Nephron progenitor cell (in vitro differentiated cells): ENCODE results near the gene CPHXL2.
A peak's percentile ranks its signal among the peaks of the same experiment; 100 is the strongest.

Experiments used
- DNase-seq: peaks from one replicate; pipeline ENCODE4 v3.0.0; 2021
- H3K27ac Mint-ChIP-seq: 2 replicates; pipeline ENCODE4 v1.8.0; 2021; ENCODE audit warnings: mild to moderate bottlenecking, moderate library complexity, mixed read lengths
- H3K27me3 Mint-ChIP-seq: 2 replicates; pipeline ENCODE4 v1.8.0; 2021; ENCODE audit warnings: mild to moderate bottlenecking, low read depth, mixed read lengths; ENCODE audit not compliant: poor library complexity
- H3K36me3 Mint-ChIP-seq: 2 replicates; pipeline ENCODE4 v1.8.0; 2021; ENCODE audit warnings: low read depth, mixed read lengths
- H3K4me1 Mint-ChIP-seq: 2 replicates; pipeline ENCODE4 v1.8.0; 2021; ENCODE audit warnings: mixed read lengths
- H3K4me3 Mint-ChIP-seq: 2 replicates; pipeline ENCODE4 v1.8.0; 2021; ENCODE audit warnings: mild to moderate bottlenecking, moderate library complexity, mixed read lengths
- H3K9me3 Mint-ChIP-seq: 2 replicates; pipeline ENCODE4 v1.8.0; 2021; ENCODE audit warnings: mild to moderate bottlenecking, moderate library complexity, mixed read lengths
- TF ChIP-seq, protein P1 (sequence below): fragments of 200-600 bp; sonication (generic); IDR thresholded peaks from 2 replicates; pipeline ENCODE4 v1.5.0; 2021; ENCODE audit warnings: antibody characterized with exemption

The CPHXL2 gene

DNA sequence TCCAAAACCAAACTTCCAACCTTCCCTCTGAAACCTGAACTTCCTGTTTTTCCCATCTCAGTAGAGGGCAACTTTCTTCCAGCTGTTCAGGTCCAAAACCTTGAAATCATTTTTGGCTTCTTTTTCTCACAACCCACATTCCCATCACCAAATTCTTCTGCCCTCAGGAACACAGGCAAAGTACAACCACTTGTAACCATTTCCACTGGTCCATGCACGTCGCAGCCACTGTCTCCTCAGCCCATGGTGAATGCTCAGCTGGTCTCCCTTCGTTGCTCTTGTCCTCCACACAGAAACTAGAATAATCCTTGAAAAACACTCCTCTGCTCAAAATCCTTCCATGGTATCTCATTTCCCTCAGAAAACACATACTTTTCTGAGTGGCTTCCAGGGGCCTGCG lies 50.0 kb downstream of the CPHXL2 start:
- H3K9me3 Mint-ChIP-seq = no peaks in the 10 kb centered on the region
- peak overlapping the region; percentile 86 for H3K27ac Mint-ChIP-seq
- H3K4me1 Mint-ChIP-seq = peaks cover 8% of the 10 kb centered on the region
- no peak for DNase-seq
- no peak overlapping the region for H3K4me3 Mint-ChIP-seq
- TF ChIP-seq, protein P1, sequence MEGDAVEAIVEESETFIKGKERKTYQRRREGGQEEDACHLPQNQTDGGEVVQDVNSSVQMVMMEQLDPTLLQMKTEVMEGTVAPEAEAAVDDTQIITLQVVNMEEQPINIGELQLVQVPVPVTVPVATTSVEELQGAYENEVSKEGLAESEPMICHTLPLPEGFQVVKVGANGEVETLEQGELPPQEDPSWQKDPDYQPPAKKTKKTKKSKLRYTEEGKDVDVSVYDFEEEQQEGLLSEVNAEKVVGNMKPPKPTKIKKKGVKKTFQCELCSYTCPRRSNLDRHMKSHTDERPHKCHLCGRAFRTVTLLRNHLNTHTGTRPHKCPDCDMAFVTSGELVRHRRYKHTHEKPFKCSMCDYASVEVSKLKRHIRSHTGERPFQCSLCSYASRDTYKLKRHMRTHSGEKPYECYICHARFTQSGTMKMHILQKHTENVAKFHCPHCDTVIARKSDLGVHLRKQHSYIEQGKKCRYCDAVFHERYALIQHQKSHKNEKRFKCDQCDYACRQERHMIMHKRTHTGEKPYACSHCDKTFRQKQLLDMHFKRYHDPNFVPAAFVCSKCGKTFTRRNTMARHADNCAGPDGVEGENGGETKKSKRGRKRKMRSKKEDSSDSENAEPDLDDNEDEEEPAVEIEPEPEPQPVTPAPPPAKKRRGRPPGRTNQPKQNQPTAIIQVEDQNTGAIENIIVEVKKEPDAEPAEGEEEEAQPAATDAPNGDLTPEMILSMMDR = no peak
- peaks cover 63% of the 10 kb centered on the region for H3K36me3 Mint-ChIP-seq
- H3K27me3 Mint-ChIP-seq = no peaks in the 10 kb centered on the region

DNA sequence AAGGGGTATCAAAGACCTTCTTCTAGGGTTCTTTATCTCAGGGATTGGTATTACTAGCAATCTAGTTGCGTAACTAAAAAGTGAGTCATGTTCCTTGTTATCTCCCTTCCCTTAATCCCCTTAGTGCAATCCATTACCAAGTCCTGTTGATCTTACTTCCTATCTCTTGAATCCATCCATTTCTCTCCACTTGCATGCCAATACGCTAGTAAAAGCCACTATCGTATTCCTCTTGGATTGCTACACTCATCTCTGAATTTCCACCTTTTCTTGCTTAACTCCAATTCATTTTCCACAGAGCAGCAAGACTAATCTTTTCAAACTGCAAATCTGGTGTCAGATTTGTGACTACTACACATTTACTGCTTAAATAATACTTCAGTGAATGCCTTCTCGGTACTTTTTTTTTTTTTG lies 51.9 kb downstream of the CPHXL2 start:
- Mint-ChIP-seq H3K9me3 (no peaks in the 10 kb centered on the region), H3K27me3 (no peaks in the 10 kb centered on the region), H3K36me3 (peaks cover 60% of the 10 kb centered on the region), H3K27ac (peak overlapping the region; percentile 74), H3K4me3 (no peak overlapping the region), H3K4me1 (peaks cover 25% of the 10 kb centered on the region)
- TF ChIP-seq, protein P1 = no peak
- DNase-seq = no peak

DNA sequence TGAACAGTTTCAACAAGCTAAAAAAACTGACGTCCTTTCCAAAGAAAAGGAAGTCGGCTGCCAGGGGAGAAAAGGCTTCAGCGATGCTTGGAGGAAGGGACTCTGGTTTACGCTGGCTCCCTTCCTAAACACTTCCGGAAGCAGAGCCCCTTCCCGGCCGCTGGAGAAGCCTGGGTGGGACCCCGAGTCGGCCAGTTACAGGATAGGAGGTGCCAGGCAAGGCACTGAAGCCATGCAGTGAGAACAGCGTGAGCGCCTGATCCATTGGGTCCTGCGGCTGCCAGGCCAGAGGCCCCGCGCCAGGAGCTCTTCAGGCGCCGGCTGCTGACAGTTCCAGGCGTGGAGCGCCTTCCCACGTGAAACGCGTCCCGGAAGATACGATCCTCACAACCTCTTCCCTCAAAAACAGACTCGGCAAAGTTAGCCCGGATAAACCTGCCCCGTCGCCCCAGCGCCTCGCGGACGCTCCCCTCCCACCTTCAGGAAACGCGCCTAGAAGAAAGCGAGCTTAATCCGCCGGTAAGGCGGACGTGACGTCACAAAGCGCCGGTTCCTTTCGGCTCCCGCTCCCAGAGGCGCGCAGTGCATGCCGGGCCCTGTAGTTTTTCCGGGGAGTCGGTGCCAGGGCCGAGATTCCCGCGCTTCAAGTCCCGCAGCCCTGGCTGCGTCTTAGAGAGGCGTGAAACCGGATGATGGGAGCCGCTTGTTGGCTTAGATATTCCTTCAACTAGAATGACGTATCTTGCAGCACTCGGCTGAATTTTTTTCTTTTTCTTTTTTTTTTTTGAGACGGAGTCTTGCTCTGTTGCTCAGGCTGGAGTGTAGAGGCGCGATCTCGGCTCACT lies 53.8 kb downstream of the CPHXL2 start, which contains the start of gene ADAT1:
TSS of gene ADAT1 (minus strand) at position 521 of the 845 bp plus-strand sequence. CDS start 2,482 bp downstream, outside the sequence.
- H3K4me1 Mint-ChIP-seq = peaks cover 25% of the 10 kb centered on the region
- no peaks in the 10 kb centered on the region for H3K9me3 Mint-ChIP-seq
- no peaks in the 10 kb centered on the region for H3K27me3 Mint-ChIP-seq
- DNase-seq = peak; percentile 97
- H3K36me3 Mint-ChIP-seq = peaks cover 54% of the 10 kb centered on the region
- peak within 1 kb of the TSS; percentile 99 for H3K27ac Mint-ChIP-seq
- peak within 1 kb of the TSS; percentile 97 for H3K4me3 Mint-ChIP-seq
- TF ChIP-seq, protein P1 = no peak

DNA sequence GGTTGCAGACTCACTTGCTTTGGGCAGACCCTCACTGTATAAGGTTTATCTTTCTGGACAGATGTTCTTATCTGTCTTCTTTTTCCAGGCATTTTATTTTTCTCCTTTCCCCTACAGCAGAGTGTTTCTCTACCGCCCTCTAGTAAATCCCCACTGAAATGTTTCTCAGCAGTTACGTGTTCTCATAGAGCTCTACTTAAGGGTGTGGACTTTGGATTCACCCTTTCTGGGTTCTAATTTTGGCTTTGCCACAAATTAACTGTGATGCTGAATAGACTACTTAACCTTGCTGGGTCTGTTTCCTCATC lies 55.7 kb downstream of the CPHXL2 start:
- no peak for DNase-seq
- H3K9me3 Mint-ChIP-seq = no peaks in the 10 kb centered on the region
- TF ChIP-seq, protein P1 = peak; percentile 46
- H3K36me3 Mint-ChIP-seq = peaks cover 50% of the 10 kb centered on the region
- H3K27ac Mint-ChIP-seq = no peak overlapping the region
- peak overlapping the region; percentile 97 for H3K4me3 Mint-ChIP-seq
- H3K27me3 Mint-ChIP-seq = no peaks in the 10 kb centered on the region
- peaks cover 25% of the 10 kb centered on the region for H3K4me1 Mint-ChIP-seq

DNA sequence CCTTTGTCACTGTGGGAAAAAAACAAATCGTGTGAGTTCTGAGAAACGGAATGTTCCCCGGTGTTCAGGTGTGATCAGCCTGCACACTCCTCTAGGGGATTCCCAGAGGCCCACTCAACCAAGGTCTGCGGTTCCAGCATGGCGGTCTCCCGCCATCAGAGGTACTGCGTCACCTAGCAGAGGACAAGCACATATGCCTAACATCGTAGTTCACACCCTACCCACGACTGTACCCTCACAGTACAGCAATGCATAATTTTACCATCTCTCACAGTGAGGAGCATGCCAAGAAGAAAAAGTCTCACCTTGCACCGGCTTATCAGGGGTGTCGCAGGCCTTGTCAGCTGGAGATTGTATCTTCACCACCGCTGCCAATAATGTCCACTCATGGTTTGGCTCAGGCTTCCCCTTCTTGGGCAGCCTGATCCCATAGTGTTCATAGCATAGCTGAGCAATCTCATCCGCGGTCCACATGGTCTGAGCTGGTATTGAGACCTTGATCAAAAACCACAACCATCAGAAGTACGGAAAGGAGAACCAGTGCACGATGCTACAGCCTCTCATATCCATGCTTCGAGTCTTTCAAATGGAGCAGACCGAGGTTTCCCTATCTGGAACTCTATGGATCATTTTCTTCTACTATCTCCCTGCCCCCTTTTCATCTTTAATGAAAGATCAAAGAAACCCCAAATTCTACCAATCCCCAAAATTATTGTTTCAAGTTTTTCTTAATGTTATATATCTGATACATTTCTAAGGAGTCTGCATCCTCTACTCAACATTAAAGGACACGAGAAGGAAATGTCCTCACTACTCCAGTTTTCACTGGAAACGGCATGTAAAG lies 56.3 kb downstream of the CPHXL2 start:
- no peaks in the 10 kb centered on the region for H3K27me3 Mint-ChIP-seq
- no peak overlapping the region for H3K27ac Mint-ChIP-seq
- H3K36me3 Mint-ChIP-seq = peaks cover 50% of the 10 kb centered on the region
- TF ChIP-seq, protein P1 = no peak
- H3K4me3 Mint-ChIP-seq = peak overlapping the region; percentile 97
- DNase-seq = no peak
- H3K9me3 Mint-ChIP-seq = no peaks in the 10 kb centered on the region
- H3K4me1 Mint-ChIP-seq = peaks cover 25% of the 10 kb centered on the region
